GM18870 (cell line): ENCODE results near the gene TRPM2.

Source experiments
- ATAC-seq: cut with Tn5 transposase; IDR thresholded peaks from one replicate; pipeline ENCODE4 v1.9.1; 2021; ENCODE audit warnings: moderate library complexity; ENCODE audit not compliant: unreplicated experiment

TRPM2 gene

GRCh38 chr21:44370786-44371410, 17.5 kb downstream of the TRPM2 start:
- no peak for ATAC-seq

DNA sequence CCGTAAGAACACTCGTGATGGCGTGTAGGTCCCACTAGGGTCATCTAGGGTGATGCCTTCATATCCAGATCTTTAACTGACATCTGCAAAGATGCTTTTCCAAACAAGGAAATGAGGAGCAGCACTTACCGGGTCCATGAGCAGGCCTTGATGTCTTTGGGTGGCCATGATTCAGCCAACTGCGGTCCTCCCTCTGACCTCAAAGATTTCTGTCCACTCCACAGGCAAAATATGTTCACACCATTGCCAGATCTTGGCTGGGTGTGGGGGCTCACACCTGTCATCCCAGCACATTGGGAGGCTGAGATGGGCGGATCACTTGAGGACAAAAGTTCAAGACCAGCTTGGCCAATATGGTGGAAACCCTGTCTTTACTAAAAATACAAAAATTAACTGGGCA, 18.2 kb downstream of the TRPM2 start:
- no peak for ATAC-seq

GRCh38 chr21:44372616-44373015, 19.2 kb downstream of the TRPM2 start:
- no peak for ATAC-seq

- no peak for ATAC-seq
These were observed 21.3 kb downstream of the TRPM2 start for GRCh38 chr21:44374601-44375280.

DNA sequence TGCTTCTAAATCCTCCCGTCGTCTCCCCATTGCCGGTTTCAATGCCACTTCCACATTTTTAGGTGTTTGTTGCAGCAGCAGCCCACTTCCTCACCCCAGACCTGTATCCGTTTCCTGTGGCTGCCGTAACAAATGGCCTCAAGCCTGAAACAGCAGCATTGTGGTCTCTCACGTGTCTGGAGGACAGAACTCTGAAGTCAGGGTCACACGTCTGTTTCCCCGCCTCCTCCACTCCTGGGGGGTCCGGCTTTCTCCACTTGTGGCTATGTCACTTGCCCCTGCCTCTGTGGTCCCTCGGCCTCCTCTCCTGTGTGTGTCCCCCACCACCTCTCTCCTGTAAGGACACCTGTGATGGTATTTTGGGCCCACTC, 21.8 kb downstream of the TRPM2 start:
- no peak for ATAC-seq

DNA sequence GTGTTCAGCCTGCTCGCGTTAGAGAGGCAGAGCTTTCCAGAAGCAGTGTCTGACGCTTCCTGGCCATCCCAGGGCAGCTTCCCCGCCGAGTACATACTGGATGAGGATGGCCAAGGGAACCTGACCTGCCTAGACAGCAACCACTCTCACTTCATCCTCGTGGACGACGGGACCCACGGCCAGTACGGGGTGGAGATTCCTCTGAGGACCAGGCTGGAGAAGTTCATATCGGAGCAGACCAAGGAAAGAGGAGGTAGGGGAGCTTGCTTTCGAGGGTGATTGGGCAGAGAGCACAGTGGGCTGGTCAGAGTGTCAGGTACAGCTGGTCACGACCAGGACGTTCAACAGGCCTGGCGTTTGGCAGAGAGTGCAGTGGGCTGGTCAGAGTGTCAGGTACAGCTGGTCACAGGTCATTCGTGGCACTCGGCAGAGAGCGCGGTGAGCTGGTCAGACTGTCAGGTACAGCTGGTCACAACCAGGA, 22.4 kb downstream of the TRPM2 start:
- no peak for ATAC-seq

DNA sequence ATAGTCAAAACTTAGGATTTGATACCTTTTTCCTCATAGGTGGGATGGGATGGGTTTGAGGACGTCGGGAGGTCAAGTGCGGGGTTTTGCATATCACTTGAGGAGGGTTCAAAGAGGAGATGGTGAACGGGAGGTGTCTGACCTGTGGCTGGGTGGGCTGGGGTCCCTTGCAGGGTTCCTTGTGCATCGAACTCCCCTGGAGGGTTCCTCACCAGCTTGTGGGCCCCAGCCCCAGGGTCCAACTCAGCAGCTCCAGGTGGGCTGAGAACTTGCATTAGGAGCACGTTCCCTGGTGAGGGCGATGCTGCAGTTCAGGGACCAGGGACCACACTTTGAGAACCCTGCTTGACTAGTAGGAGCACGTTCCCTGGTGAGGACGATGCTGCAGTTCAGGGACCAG, 23.2 kb downstream of the TRPM2 start:
- ATAC-seq = no peak

DNA sequence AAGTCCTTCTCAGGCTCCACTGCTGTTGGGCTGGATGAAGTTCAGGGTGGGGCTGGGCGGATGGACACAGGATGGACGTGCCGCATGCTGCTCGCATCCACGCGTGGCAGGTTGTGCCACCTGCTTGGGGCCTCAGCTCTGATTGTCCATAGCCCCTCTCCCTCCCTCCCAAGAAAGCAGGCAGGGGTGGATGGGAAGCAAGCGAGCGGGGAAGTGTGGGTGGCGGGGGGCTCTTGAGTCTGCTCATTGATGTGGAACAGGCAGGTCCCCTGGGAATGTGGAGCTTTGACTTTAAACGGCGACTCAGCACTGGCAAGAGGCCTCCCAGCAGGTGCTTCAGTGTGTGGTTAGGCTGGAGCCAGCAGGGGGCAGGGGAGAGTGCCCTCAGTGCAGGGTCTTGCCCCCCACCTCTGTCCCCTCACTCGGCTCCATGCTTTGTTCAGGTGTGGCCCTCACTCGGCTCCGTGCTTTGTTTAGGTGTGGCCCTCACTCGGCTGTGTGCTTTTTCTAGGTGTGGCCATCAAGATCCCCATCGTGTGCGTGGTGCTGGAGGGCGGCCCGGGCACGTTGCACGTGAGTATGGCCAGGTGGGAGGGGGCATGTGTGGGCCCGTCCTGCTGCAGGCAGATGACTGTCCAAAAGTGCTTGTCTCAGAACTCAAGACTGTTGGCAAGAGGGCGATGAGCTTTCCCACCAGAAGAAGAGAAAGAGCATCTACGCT, 23.9 kb downstream of the TRPM2 start:
- no peak for ATAC-seq

- no peak for ATAC-seq
These were observed 24.7 kb downstream of the TRPM2 start for GRCh38 chr21:44377922-44378645.

- ATAC-seq = no peak
These were observed 25.5 kb downstream of the TRPM2 start for GRCh38 chr21:44378646-44379514.

DNA sequence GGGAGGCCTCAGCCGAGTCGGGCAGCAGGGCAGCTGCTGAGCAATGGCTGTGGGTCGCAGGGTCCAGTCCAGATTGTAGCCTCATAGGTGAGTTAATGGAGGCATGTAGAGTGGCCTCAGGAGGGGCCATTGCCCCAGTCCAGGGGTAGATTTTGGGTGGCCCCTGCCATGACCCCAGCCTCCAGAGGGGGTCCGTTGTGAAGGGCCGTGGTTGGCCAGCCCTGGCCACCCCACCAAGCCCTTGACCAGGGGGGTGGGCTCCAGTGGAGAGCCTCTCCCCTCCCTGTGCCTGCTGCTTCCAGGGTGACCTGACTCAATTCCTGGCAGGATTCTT, 26.1 kb downstream of the TRPM2 start:
- ATAC-seq = no peak

GRCh38 chr21:44379991-44380865, 26.8 kb downstream of the TRPM2 start:
- ATAC-seq = no peak

DNA sequence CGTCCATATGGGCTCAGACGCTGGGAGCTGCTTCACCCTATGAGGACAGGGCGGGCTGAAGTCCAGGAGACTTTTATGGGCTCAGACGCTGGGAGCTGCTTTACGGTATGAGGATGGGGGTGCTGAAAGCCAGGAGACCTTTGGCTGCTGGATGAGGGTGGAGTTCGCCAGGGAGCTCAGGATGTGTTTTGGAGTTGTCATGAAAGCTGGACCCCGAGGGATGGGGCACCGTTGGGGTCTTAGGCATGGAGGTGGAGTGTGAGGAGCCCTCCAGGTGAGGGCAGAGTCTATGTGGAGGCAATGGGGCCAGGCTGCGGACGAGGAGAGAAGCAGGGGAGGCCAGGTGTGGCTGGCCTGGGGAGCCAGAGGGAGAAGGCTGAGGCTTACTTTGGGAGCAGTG, 27.5 kb downstream of the TRPM2 start:
- ATAC-seq = no peak

DNA sequence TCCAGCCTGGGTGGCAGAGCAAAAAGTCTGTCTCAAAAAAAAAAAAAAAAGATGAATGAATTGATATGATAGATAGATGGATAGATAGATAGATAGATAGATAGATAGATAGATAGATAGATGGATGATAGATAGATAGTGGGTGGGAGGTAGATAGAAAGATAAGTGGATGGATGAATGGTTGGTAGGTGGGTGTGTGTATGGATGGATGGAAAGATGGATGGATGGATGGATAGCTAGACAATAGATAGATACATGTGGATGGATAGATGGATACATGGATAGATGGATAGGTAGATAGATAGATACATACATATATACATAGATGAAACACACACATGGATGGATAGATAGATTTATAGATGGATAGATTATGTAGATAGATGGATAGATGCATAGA, 28.5 kb downstream of the TRPM2 start:
- no peak for ATAC-seq

GRCh38 chr21:44382536-44382935, 29.1 kb downstream of the TRPM2 start:
- no peak for ATAC-seq

GRCh38 chr21:44383216-44383615, 29.8 kb downstream of the TRPM2 start:
- no peak for ATAC-seq

DNA sequence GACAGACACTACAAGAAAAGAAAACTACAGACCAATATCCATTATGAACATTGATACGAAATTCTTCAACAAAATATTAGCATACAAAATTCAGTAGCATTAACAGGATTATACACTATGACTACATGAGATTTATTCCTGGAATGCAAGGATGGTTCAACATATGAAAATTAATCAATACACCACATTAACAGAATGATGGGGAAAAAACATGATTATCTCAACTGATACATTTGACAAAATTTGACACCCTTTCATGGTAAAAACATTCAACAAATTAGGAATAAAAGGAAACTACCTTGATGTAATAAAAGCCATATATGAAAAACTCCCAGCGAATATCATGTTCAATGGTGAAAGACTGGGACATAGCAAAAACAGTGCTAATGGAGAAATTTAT, 31.5 kb downstream of the TRPM2 start:
- ATAC-seq = no peak

DNA sequence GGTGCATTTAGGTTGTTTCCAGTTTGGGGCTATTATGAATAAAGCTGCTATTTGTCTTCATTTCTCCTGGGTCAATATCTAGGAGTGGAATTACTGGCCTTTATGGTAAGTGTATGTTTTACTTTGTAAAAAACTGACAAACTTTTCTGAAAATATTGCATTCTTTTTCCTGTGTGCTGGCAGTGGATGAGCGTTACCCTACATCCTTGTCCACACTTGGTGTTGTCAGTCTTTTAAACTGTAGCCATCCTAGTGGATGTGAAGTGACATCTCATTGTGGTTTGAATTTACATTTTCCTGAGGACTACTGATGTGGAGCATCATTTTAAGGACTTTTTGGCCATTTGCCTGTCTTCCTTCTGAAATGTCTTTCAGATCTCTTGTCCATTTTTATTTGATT, 35.9 kb downstream of the TRPM2 start:
- no peak for ATAC-seq

DNA sequence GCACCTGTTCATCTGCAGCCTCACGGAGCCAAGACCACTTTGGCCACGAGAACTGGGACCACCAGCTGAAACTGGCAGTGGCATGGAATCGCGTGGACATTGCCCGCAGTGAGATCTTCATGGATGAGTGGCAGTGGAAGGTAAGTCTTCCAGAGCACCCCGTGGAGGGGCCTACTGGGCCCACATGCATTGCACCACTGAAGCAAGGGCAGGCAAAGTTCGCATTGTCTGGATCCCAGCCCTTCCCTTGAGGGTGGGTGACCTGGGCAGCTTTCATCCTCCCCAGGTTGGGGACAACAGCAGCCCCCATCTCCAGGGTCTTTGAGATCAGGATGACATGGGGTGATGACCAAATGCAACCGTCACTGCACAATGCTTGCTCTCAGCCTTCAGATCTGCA, 37.5 kb downstream of the TRPM2 start:
- no peak for ATAC-seq
